AG10803 (cell line): ENCODE data around the gene COG1.
A peak's percentile ranks its signal among the peaks of the same experiment; 100 is the strongest.
"Not testable (repeated sequence)": the region's sequence is repeated elsewhere in the genome, so short reads cannot be mapped to it uniquely, and the experiment has no call there.

Experiments used
- DNase-seq: peaks from one replicate; pipeline ENCODE4 v3.0.0; 2010; ENCODE audit warnings: low read depth
- H3K4me3 ChIP-seq: 2 replicates; pipeline ENCODE4 v1.5.1; 2011; ENCODE audit warnings: mild to moderate bottlenecking, low read length, control low read depth
- CTCF ChIP-seq: conservative IDR thresholded peaks from 2 replicates; pipeline ENCODE4 v1.5.1; 2011; ENCODE audit warnings: mild to moderate bottlenecking, low read length, control low read depth, inconsistent platforms

The COG1 gene

GRCh38 chr17:73192894-73193701 is at the start of gene COG1:
Gene COG1 (plus strand): TSS chr17:73193055. CDS start chr17:73193070, 15 bp downstream.
- peak within 1 kb of the TSS; percentile 95 for H3K4me3 ChIP-seq
- no peak for TF ChIP-seq CTCF
- DNase-seq, result peak; percentile 89

- DNase-seq, H3K4me3 ChIP-seq: not testable (repeated sequence)
Observed at GRCh38 chr17:73144209-73144608, 48.6 kb upstream of the COG1 start.

GRCh38 chr17:73145641-73146040 is 47.2 kb upstream of the COG1 start:
- H3K4me3 ChIP-seq, result no peak overlapping the region
- TF ChIP-seq CTCF, result no peak
- DNase-seq, result no peak

- not testable (repeated sequence) for H3K4me3 ChIP-seq
Observed at GRCh38 chr17:73147791-73148190, 45.1 kb upstream of the COG1 start.

GRCh38 chr17:73148540-73149334 is 44.1 kb upstream of the COG1 start:
- no peak for DNase-seq
- no peak for TF ChIP-seq CTCF
- H3K4me3 ChIP-seq, result no peak overlapping the region

More at GRCh38 chr17:73147791-73148190, 45.1 kb upstream of the COG1 start:
- DNase-seq, result not testable (repeated sequence)

GRCh38 chr17:73150622-73151300 is 42.1 kb upstream of the COG1 start:
- not testable (repeated sequence) for DNase-seq, H3K4me3 ChIP-seq

- no peak overlapping the region for H3K4me3 ChIP-seq
- DNase-seq, result no peak
- no peak for TF ChIP-seq CTCF
Observed at GRCh38 chr17:73151916-73152632, 40.8 kb upstream of the COG1 start.

- no peak for TF ChIP-seq CTCF
- H3K4me3 ChIP-seq, result no peak overlapping the region
- DNase-seq, result no peak
Observed at GRCh38 chr17:73155410-73156165, 37.3 kb upstream of the COG1 start.
